ENCODE data around the gene ERLIN1.

ERLIN1 gene

GRCh38 chr10:100119726-100120125, 66.1 kb downstream of the ERLIN1 start:
- no peaks in the 10 kb centered on the region for H4K20me1 ChIP-seq (ENCODE audit: control insufficient read depth, insufficient read depth, low read depth, low read length)
- H3K9me3 ChIP-seq (ENCODE audit: control insufficient read depth, insufficient read depth, low read length), result no peaks in the 10 kb centered on the region
- H3K4me1 ChIP-seq (ENCODE audit: control insufficient read depth, low read length), result 0 out of 2 replicates have a peak, but pooled peaks cover 5% of the 10 kb centered on the region
- H3K27me3 ChIP-seq (ENCODE audit: control insufficient read depth, low read length), result peaks cover 3% of the 10 kb centered on the region; the same call in 1 of the 2 replicates
- H3K79me2 ChIP-seq (ENCODE audit: control insufficient read depth, low read length), result no peaks in the 10 kb centered on the region
- H3K9me2 ChIP-seq (replicated peaks; ENCODE audit: control insufficient read depth, low read length), result no peaks in the 10 kb centered on the region
- H3K27ac ChIP-seq (ENCODE audit: low read depth, low read length), result no peak overlapping the region
- H3K4me3 ChIP-seq (ENCODE audit: low read length), result no peak overlapping the region
- H3F3A ChIP-seq (ENCODE audit: control insufficient read depth, insufficient read depth), result no peaks in the 10 kb centered on the region
- no peak overlapping the region for H3K4me2 ChIP-seq (ENCODE audit: low read length)
- H3K36me3 ChIP-seq (ENCODE audit: control insufficient read depth, low read length), result no peaks in the 10 kb centered on the region
- TF ChIP-seq CTCF (IDR thresholded peaks at IDR 0.05; ENCODE audit: low read depth, low read length, poor library complexity, severe bottlenecking) (no peak), EZH2phosphoT487 (IDR thresholded peaks at IDR 0.05; ENCODE audit: borderline replicate concordance, low read length) (no peak)

- no peaks in the 10 kb centered on the region for H4K20me1 ChIP-seq (ENCODE audit: control insufficient read depth, insufficient read depth, low read depth, low read length)
- H3F3A ChIP-seq (ENCODE audit: control insufficient read depth, insufficient read depth), result no peaks in the 10 kb centered on the region
Observed at GRCh38 chr10:100114976-100115770, 70.7 kb downstream of the ERLIN1 start.

GRCh38 chr10:100114460-100114859, 71.4 kb downstream of the ERLIN1 start:
- Histone ChIP-seq H3F3A (ENCODE audit: control insufficient read depth, insufficient read depth) (no peaks in the 10 kb centered on the region), H3K4me1 (ENCODE audit: control insufficient read depth, low read length) (no peaks in the 10 kb centered on the region), H3K79me2 (ENCODE audit: control insufficient read depth, low read length) (no peaks in the 10 kb centered on the region), H3K9me2 (replicated peaks; ENCODE audit: control insufficient read depth, low read length) (no peaks in the 10 kb centered on the region), H3K27me3 (ENCODE audit: control insufficient read depth, low read length) (no peaks in the 10 kb centered on the region), H4K20me1 (ENCODE audit: control insufficient read depth, insufficient read depth, low read depth, low read length) (no peaks in the 10 kb centered on the region), H3K9me3 (ENCODE audit: control insufficient read depth, insufficient read depth, low read length) (no peaks in the 10 kb centered on the region), H3K27ac (ENCODE audit: low read depth, low read length) (no peak overlapping the region), H3K4me3 (ENCODE audit: low read length) (no peak overlapping the region), H3K4me2 (ENCODE audit: low read length) (no peak overlapping the region), H3K36me3 (ENCODE audit: control insufficient read depth, low read length) (no peaks in the 10 kb centered on the region)
- no peak for TF ChIP-seq EZH2phosphoT487 (IDR thresholded peaks at IDR 0.05; ENCODE audit: borderline replicate concordance, low read length)
- TF ChIP-seq CTCF (IDR thresholded peaks at IDR 0.05; ENCODE audit: low read depth, low read length, poor library complexity, severe bottlenecking), result no peak

More at GRCh38 chr10:100114976-100115770, 70.7 kb downstream of the ERLIN1 start:
- H3K4me2 ChIP-seq (ENCODE audit: low read length), result no peak overlapping the region
- H3K4me3 ChIP-seq (ENCODE audit: low read length), result no peak overlapping the region
- TF ChIP-seq EZH2phosphoT487 (IDR thresholded peaks at IDR 0.05; ENCODE audit: borderline replicate concordance, low read length), result no peak
- no peak for TF ChIP-seq CTCF (IDR thresholded peaks at IDR 0.05; ENCODE audit: low read depth, low read length, poor library complexity, severe bottlenecking)
- peaks cover 3% of the 10 kb centered on the region; the same call in 1 of the 2 replicates for H3K27me3 ChIP-seq (ENCODE audit: control insufficient read depth, low read length)
- no peaks in the 10 kb centered on the region for H3K4me1 ChIP-seq (ENCODE audit: control insufficient read depth, low read length)
- H3K36me3 ChIP-seq (ENCODE audit: control insufficient read depth, low read length), result no peaks in the 10 kb centered on the region
- no peaks in the 10 kb centered on the region for H3K9me2 ChIP-seq (replicated peaks; ENCODE audit: control insufficient read depth, low read length)
- no peaks in the 10 kb centered on the region for H3K79me2 ChIP-seq (ENCODE audit: control insufficient read depth, low read length)
- H3K27ac ChIP-seq (ENCODE audit: low read depth, low read length), result no peak overlapping the region
- no peaks in the 10 kb centered on the region for H3K9me3 ChIP-seq (ENCODE audit: control insufficient read depth, insufficient read depth, low read length)
